Uterus (tissue), 2 donors: ENCODE results near the gene SLC23A2.

Experiments used
- POLR2A ChIP-seq, 2 donors: fragments of 450-650 bp; IDR thresholded peaks; one replicate each; pipeline ENCODE4 v1.6.1; 2016; ENCODE audit warnings: antibody characterized with exemption in 2 of 2, mild to moderate bottlenecking in 1 of 2, moderate library complexity in 1 of 2
- TF ChIP-seq, protein P1 (sequence below), 4 experiments: fragments of 200-600 bp in 2 of 4; fragments of 450-650 bp in 2 of 4; sonication (generic) in 2 of 4; IDR thresholded peaks; one replicate each; pipeline ENCODE4 v1.5.1; 2016 to 2019; ENCODE audit warnings: antibody characterized with exemption in 4 of 4, mild to moderate bottlenecking in 2 of 4, moderate library complexity in 1 of 4

- no peak for TF ChIP-seq POLR2A (IDR thresholded peaks at IDR 0.05)
- TF ChIP-seq, protein P1, sequence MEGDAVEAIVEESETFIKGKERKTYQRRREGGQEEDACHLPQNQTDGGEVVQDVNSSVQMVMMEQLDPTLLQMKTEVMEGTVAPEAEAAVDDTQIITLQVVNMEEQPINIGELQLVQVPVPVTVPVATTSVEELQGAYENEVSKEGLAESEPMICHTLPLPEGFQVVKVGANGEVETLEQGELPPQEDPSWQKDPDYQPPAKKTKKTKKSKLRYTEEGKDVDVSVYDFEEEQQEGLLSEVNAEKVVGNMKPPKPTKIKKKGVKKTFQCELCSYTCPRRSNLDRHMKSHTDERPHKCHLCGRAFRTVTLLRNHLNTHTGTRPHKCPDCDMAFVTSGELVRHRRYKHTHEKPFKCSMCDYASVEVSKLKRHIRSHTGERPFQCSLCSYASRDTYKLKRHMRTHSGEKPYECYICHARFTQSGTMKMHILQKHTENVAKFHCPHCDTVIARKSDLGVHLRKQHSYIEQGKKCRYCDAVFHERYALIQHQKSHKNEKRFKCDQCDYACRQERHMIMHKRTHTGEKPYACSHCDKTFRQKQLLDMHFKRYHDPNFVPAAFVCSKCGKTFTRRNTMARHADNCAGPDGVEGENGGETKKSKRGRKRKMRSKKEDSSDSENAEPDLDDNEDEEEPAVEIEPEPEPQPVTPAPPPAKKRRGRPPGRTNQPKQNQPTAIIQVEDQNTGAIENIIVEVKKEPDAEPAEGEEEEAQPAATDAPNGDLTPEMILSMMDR (IDR thresholded peaks at IDR 0.05): no peak
These were observed 82.1 kb downstream of the SLC23A2 start for GRCh38 chr20:4919047-4919704.
